ENCODE measurements around the gene TMEM168. TPM values are rescaled to one million over a fixed set of nuclear protein-coding genes. Genes with fewer than 3 reads are reported as not detected.

TMEM168 gene
- total RNA-seq, 1 donor from 2014 or later: 23.9 TPM

DNA sequence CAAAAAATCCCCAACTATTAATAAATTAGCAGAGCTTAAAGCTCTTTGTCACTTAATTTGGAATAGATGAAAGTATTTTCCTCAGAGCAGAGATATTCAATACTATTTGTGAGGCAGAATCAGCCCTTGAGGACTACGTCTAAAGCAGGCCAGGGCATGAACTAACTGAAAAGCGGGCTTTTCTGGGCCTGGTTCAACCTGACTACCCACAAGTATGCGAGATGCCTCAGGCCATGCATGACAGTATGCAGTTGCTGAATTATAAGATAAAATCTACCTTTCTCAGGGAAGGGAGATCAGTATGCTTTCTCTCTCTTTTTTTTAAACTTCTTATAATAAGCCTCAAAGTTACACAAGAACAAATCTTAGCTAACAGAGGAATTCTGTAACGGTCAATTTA lies 20.1 kb downstream of the TMEM168 start:
- no peak for TF ChIP-seq CTCF (IDR thresholded peaks at IDR 0.05)
- H3K27me3 Mint-ChIP-seq (ENCODE audit: low read depth): no peaks in the 10 kb centered on the region
- H3K36me3 Mint-ChIP-seq (ENCODE audit: low read depth): peaks cover 4% of the 10 kb centered on the region
- H3K27ac Mint-ChIP-seq (ENCODE audit: unreplicated experiment): no peak overlapping the region
- no peak for DNase-seq (ENCODE audit: low spot score)
- H3K4me1 Mint-ChIP-seq (ENCODE audit: low read depth): peaks cover 20% of the 10 kb centered on the region
- H3K9me3 Mint-ChIP-seq (ENCODE audit: low read depth): no peaks in the 10 kb centered on the region
- no peak overlapping the region for H3K4me3 Mint-ChIP-seq (ENCODE audit: unreplicated experiment)

DNA sequence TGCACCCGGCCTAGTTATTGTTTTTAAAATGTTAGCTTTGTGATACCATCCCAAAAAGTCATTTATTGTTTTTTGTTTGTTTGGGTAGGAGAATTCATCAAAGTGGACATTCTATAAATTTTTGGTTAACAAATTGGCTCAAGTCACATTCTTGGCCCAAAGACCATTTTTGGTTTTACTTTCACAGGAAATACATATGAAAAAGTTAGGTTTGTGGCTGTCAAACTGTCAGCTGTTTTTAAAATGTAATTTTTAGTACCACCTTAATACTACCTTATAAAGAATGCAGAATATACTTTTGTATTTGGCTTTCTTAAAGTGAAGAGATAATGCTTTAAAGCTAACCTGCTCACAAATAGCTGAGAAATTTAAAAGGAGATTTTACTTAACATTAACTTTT lies 25.1 kb downstream of the TMEM168 start:
- Mint-ChIP-seq H3K4me3 (ENCODE audit: unreplicated experiment) (no peak overlapping the region), H3K4me1 (ENCODE audit: low read depth) (peaks cover 10% of the 10 kb centered on the region), H3K27me3 (ENCODE audit: low read depth) (no peaks in the 10 kb centered on the region), H3K27ac (ENCODE audit: unreplicated experiment) (no peak overlapping the region), H3K36me3 (ENCODE audit: low read depth) (peaks cover 4% of the 10 kb centered on the region), H3K9me3 (ENCODE audit: low read depth) (no peaks in the 10 kb centered on the region)
- no peak for TF ChIP-seq CTCF (IDR thresholded peaks at IDR 0.05)
- no peak for DNase-seq (ENCODE audit: low spot score)

- no peaks in the 10 kb centered on the region for H3K27me3 Mint-ChIP-seq (ENCODE audit: low read depth)
- no peaks in the 10 kb centered on the region for H3K4me1 Mint-ChIP-seq (ENCODE audit: low read depth)
- no peak for TF ChIP-seq CTCF (IDR thresholded peaks at IDR 0.05)
- DNase-seq (ENCODE audit: low spot score): no peak
- H3K4me3 Mint-ChIP-seq (ENCODE audit: unreplicated experiment): no peak overlapping the region
- peaks cover 4% of the 10 kb centered on the region for H3K36me3 Mint-ChIP-seq (ENCODE audit: low read depth)
- H3K27ac Mint-ChIP-seq (ENCODE audit: unreplicated experiment): no peak overlapping the region
- H3K9me3 Mint-ChIP-seq (ENCODE audit: low read depth): no peaks in the 10 kb centered on the region
Observed at GRCh38 chr7:112763996-112764395, 26.2 kb downstream of the TMEM168 start.

DNA sequence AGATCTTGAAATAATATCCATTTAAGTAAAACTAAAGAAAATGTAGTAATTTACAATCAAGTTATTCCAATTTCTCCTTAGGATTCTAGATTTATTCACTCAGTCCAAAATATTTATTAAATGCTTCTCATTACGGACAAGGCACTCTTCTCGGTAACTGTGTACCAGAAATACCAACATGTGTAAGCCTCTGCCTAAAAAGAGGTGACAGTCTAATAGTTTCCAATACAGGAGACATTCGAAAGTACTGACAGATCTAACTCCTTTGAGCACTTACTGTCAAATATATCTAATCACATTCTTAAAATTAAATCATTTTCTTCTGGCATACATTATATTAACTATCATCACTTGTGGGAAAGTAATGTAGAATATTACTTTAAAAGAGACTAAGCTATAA lies 26.9 kb downstream of the TMEM168 start:
- Mint-ChIP-seq H3K36me3 (ENCODE audit: low read depth) (peaks cover 4% of the 10 kb centered on the region), H3K4me3 (ENCODE audit: unreplicated experiment) (no peak overlapping the region), H3K4me1 (ENCODE audit: low read depth) (no peaks in the 10 kb centered on the region), H3K27ac (ENCODE audit: unreplicated experiment) (no peak overlapping the region), H3K9me3 (ENCODE audit: low read depth) (no peaks in the 10 kb centered on the region), H3K27me3 (ENCODE audit: low read depth) (no peaks in the 10 kb centered on the region)
- no peak for TF ChIP-seq CTCF (IDR thresholded peaks at IDR 0.05)
- DNase-seq (ENCODE audit: low spot score): no peak

DNA sequence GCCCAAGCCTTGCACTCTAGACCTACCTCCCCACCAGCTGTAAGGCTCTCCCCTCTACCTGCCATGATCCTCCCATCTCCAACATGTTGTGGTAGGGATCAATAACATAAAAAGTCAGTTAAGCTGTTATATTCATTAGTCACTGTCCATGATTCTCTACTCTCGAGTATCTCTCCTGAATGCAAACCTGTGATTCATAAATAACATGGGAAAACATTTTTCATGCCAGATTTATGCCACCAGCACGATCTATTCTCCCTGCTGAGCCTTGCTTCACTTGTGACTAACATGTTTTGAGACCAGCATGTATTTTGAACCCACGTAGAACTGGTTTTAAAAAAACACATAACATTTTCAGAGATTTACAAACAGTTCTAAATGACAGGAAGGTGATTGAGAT lies 30.3 kb downstream of the TMEM168 start:
- no peak for DNase-seq (ENCODE audit: low spot score)
- no peaks in the 10 kb centered on the region for H3K36me3 Mint-ChIP-seq (ENCODE audit: low read depth)
- H3K9me3 Mint-ChIP-seq (ENCODE audit: low read depth): no peaks in the 10 kb centered on the region
- H3K27me3 Mint-ChIP-seq (ENCODE audit: low read depth): no peaks in the 10 kb centered on the region
- no peak overlapping the region for H3K27ac Mint-ChIP-seq (ENCODE audit: unreplicated experiment)
- no peak overlapping the region for H3K4me3 Mint-ChIP-seq (ENCODE audit: unreplicated experiment)
- TF ChIP-seq CTCF (IDR thresholded peaks at IDR 0.05): no peak
- H3K4me1 Mint-ChIP-seq (ENCODE audit: low read depth): no peaks in the 10 kb centered on the region

Measured in chondrocyte (in vitro differentiated cells).